ENCODE results near the gene ATG4D.
"Not testable (repeated sequence)": the region's sequence is repeated elsewhere in the genome, so short reads cannot be mapped to it uniquely, and the experiment has no call there.

ATG4D gene

DNA sequence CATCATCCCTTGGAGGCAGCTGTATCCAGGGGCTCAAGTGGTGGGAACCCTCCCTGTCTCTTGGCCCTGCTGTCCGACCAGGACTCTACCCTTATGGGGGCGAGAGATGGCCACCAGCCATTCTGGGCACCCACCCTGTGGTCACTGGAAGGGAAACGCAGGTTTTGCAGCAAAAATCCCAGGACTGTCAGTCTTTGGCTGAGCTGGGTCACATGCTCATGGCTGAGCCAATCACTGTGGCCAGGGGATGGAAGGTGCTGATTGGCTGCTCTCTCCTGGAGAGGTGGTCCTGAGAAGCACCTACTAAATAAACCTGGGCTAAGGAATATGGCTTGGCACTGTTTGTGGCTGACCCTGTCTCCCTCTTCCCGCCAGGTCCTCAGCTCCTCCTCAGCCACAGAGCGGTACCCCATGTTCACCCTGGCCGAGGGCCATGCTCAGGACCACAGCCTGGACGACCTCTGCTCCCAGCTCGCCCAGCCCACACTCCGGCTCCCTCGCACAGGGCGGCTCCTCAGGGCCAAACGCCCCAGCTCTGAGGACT lies 8.9 kb downstream of the ATG4D start:
- peak; percentile 60 for DNase-seq (ENCODE audit: low read depth)

DNA sequence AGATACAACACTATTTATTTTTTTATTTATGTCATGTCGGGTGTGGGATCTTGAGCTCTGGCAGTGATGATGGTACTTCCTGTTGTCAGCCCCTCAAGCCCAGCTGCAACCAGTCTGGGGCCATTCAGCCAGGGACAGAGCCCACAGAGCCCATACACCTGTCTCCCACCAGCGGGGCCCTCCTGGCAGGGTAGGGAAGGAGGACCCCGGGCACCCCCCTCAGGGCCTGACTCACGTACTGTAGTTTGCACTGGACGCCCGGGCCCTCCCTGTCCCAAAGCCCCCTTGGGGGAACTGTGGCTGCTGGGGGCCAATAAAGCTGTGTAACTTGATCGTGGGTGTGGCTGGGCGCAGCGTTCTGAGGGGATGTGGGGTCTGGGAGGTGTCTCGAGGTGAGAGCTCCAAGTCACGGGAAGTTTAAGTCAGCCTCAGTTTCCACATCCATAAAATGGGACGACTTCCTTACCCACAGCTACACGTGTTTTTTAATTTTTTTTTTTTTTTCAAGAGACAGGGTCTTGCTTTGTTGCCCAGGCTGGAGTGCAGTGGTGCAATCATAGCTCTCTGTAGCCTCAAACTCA lies 9.5 kb downstream of the ATG4D start:
- peak; percentile 25 for DNase-seq (ENCODE audit: low read depth)

DNA sequence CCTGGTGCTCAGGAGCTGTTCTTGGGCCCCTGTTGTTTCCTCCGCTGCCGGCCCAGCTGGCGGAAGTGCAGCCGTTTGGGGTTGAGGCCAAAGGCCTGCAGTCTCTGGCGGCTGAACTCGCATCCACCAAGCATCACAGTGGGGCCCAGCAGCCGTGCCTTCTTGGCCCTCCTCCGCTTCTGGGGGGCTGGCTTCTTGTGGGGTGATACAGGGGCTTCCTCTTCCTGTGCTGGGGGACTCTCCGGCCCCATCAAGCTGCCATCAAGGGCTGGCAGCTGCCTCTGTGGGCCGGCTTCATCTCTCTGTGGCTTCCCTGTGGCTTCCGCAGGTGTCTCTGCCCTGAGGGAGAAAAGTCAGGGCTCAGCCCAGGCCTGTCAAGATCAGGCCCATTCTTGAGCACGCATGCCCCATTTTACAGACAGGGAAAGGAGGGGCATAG lies 10.3 kb downstream of the ATG4D start:
- no peak for DNase-seq (ENCODE audit: low read depth)

DNA sequence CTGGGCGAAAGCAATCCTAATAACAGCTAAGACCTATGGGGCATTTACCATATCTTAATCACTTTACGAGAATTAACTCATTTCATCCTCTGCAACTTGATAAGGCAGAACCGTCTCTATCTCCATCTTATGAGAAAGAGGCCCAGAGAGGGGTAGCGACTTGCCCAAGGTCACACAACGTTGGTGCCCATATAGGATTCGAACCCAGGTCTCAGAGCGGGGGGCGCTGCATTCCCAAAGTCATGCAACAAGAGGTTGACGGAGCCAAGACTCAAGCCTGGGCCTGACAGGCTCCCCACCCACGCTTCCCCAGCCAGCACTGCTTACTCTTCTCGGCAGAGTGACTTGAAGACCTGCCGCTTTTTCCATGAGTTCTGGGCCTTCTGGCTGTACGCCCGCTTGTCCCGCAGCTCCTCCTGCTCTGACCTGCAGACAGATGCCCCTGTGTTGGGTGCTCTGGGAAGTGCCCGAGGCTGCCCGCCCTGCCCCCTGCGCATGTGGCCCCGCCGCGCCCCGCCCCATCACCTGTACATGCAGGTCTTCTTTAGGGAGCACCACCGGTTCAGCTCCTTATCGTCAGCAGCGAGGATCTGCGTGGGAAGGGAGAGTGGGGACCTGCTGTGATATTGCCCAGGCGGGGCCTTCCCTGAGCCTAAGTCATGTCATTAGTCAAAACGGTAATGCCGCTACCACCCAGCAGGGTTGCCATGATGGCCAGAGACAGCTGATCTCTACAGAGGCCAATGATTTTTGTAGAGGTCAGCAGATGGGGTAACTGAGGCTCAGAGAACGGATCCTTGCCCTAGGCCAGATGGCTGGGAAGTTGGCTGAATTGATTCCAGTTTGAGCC lies 11.3 kb downstream of the ATG4D start:
- DNase-seq (ENCODE audit: low read depth), result peak; percentile 43

DNA sequence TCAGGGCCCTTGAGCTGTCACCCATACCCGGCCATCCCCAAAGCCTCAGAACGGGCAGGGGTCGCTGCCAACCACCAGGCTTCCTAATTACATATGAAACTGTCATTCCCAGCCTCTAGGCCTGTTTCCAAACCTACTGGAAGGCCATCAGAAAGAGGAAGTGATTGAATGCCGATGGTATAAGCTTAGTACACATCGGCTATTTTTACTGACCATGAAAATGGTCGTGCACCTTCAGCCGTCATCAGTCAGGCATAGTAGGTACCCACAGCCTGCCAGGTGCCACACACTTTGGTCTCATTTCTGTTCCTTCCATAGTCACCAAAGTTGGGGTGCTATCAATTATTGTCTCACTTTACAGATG lies 11.9 kb downstream of the ATG4D start:
- DNase-seq (ENCODE audit: low read depth), result no peak

DNA sequence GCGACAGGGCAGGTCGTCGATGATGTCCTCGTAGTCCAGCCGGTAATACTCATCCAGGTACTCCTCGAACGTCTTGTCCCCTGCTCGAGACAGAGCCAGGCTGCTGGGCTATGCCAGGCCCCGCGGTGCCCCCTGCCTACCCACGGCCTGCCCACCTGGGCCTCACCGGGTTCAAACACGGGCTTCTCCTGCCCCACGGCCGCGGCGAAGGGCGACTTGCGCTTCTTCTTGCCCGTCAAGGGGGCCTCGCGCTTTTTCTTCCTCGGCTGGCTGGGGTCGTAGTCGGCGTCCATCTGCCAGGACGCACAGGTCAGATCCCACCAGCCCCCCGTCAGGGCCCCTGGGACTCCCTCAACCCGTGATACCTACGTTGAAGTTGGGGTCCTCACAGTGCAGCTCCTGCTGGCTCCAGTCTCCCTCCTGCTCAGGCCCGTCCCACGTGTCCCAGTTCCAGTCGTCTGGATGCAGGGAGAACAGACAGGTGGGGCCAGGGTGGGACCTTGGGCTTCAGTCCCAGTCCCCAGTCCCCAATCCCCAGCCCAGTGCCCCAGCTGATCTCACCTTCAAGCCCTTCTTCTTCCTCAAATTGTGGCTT lies 14.0 kb downstream of the ATG4D start:
- DNase-seq (ENCODE audit: low read depth), result no peak

DNA sequence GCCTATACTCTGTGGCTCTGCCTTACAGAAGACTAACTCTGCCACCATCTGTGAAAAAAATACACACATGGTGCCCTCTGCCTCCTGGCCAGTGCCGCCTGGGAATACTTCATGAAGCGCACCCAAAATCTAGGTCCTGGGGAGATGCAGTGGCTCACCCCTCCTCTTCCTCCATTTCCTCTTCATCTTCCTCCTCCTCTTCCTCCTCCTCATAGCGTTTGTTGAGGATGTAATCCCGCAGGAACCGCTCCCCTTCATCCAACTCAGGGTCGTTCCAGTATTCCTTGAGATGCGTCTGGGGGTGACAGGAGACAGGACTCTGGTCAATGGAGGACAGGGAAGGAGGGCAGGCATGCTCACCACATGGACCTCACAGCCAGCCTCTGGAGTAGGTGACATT lies 16.4 kb downstream of the ATG4D start:
- DNase-seq (ENCODE audit: low read depth), result no peak

DNA sequence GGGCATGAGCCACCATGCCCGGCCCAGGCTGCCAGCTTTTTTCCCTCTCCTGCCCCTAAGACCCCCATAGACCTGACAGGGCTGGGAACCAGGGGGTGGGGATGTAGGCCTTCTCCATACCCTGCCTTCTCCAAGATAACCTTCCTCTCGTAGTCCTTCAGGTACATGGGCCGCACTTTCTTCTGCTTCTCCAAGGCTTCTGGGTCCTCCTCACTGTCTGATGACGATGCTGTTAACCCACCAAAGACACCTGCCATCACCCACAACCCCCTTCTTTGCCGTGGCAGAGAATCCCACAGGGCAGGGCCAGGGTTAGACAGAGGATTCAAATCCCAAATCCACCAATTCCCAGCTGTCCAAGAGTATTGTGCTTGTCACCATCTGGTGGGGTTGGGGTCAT lies 18.9 kb downstream of the ATG4D start:
- DNase-seq (ENCODE audit: low read depth), result no peak

DNA sequence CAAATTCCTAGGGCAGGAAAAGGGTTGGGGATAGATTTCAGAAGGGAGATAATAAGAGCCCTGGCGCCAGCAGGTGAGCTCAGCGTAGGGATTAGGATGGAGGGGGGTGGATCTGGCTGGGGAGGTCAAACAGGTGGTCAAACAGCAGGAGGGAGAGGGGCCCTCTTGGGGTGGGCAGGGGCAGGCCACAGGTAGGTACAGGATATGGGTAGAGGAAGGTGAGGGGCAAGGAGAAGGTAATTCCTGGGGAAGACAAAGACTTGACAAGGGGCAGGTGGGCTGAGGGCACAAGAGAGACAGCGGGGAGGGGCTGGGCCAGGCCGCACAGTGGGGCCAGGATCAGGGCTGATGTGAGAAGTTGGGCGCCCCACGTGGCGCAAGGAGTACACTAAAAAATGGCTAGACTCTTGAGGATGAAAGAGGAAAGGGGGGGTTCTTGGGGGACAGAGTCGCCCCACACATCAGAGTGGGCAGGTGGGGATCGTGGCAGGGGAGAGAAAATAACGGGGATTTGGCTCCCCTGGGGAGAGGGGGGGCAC lies 21.4 kb downstream of the ATG4D start:
- DNase-seq (ENCODE audit: low read depth), result peak; percentile 70

DNA sequence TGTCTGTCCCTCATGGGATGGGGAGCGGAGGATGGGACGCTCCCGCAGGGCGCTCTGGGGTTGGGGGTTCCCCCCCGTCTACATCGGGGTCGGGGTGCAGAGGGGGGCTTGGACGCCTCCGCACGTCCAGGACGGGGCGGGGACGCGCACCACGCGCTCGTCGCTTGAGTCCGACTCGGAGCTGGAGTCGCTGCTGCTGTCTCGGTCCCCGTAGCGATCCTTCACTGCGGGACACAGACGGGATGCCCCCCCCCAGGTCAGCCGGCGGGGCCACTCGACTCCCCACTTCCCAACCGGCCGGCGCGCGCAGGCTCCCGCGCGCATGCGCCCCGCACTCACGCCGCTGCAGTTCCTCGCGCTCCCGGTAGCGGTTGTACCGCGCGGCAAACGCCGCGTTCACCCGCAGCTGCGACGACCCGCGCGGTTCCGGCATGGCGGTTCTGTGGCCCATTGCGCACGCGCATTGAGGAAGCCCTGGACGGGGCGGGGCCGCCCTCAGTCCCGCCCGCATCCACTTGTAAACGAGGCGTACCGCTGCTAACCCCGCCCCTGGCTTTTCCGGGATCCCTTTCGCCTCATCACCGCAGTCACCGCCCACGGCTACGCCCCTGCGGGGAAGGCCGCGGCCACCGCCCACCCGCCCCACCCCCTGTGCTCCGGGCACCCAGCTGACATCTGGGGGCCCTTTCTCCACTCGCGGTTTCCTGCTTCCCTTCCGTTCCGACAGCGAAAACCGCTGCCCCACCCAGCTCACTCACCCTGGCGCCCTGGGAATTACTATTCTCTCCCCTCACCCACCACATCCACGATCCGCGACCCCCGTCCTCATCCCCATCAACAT lies 22.1 kb downstream of the ATG4D start, which contains the start of gene KRI1:
Gene KRI1 (minus strand): TSS at position 444 of the 841 bp plus-strand sequence. CDS start 11 bp downstream, at position 433.
- DNase-seq (ENCODE audit: low read depth), result peak; percentile 98

DNA sequence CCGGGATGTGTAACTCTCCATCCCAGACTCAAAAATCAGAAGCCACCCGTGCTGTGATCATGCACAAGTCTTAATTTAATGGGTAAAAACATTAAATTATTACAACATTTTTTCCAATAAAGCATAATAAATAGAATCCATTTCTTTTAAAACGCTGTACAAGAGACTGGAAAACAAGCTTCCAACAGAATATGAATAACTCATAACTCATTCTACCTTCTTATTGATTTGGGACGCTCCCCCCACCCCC lies 22.6 kb downstream of the ATG4D start:
- DNase-seq (ENCODE audit: low read depth), result no peak

DNA sequence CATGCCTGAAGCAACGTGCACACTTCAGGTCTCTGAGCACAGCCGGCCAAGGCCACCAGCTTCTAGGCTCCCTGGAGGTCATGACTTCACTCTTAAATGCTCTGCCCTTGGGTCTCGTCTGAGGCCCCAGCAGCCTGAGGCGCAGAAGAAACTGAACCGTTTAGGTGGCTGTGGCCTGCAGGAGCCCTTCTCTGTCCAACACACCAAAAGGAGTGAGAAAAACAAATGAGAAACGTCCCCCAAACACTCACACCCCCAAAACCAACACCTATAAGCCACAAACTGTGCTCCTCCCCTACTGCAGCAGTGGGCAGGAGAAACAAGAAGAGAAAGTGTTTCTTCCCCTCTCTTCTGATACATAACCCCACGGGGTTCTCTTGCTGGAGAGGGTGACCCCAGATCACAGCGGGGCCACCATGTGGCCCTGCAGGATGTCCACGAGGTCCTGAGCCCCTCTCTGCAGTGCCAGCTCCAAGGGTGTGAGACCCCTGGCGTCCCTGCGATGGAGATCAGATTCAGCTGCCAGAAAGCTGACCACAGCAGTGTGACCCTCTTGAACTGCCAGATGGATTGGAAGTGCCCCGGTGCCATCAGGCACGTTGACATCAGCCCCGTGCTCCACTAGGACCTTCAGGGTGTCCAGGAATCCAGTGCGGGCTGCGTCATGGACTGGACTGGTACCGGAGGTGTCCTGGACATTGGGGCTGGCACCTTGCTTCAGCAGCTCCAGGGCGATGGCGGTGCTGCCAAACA lies 23.1 kb downstream of the ATG4D start:
- peak; percentile 26 for DNase-seq (ENCODE audit: low read depth)

DNA sequence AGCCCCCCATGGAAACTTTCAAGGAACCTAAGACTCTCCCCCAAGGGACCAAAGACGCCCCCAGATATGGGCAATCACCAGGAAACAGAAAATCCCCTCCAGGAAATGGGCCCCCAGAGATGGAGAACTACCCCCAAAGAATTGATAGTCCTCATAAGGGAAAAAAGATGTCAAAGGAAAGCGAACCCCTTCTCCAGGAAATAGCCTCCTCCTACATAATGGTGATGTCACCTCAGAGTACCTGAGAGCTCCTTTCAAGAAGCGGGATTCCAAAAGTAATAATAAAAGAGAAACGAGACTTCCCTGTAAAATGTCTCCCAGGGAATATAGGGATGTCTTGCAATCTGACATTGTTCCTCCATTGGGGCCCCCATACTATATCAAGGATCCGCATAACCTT lies 24.0 kb downstream of the ATG4D start:
- DNase-seq (ENCODE audit: low read depth), result no peak

DNA sequence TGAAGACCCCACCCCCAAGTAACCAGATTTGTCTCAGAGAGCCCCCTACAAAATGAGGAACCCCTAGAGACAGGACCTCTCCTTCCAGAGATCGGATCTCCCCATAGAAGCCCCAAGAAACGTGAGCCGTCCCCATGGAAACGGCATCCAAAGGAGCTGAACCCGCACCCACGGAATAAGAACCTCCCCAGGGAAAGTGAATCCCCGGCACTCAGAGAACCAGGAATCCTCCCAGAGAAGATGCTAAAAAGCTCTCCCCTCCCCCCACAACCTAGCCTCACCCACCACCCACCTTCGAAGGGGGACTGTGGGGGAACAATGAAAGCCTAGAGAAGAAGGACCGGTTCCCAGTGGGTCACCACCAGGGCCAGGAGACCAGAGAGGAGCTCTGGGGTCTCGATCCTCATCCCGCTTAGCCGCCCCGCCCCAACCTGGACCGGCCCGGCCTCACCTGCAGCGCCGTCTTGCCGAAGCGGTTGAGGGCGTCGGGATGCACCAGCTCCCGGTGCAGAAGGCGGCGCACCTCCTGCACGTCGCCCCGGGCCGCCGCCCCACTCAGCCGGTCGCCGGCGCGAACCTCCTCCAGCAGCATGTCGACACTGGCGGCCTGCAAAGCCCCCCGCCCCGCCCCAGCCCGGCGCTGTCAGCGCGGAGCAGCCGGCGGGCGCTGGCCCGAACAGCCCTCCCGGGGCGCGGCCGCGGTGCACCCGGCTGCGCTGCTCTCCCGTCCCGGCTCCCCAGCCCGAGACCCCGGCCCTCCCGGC lies 24.5 kb downstream of the ATG4D start:
- peak; percentile 37 for DNase-seq (ENCODE audit: low read depth)

DNA sequence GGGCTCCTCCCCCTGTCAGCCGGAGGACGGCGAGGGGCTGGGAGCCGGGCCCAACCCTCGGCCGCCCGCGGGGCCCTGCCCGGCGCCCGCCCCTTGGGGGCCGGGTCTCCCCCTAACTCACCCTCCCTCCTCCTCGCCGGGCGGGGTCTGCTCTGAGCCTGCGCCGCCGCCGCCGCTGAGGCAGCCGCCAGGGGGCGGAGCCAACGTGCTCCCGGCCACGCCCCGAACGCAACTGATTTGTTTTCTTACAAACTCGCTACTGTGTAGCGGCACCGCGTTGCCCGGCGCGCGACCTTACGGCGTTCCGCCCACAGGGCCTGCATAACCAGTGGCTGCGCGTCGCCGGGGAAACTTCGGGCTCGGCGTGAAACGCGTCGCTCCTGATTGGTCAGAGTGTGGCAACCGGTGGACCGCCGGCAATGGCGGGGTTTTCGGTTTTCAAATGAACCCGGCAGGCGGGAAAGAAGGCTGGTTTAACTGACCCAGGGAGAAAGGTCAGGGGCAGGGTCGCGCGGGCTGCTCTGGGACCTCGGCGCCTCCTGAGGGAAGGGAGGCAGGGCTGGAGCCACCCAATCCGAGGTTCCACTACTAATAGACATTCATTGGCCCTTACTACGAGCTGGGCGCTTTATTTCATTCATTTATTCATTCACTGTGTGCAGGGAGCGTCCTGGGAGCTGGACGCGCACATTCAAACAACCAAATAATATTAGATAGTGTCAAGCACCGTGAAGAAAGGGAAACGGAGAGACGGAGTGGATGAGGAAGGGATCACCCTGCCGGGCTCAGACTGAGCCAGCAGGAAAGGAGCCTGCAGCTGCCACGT lies 25.3 kb downstream of the ATG4D start, which contains the start of gene CDKN2D:
Gene CDKN2D (minus strand): TSS at position 154 of the 826 bp plus-strand sequence. CDS start 326 bp downstream, outside the sequence.
- peak; percentile 99 for DNase-seq (ENCODE audit: low read depth)

DNA sequence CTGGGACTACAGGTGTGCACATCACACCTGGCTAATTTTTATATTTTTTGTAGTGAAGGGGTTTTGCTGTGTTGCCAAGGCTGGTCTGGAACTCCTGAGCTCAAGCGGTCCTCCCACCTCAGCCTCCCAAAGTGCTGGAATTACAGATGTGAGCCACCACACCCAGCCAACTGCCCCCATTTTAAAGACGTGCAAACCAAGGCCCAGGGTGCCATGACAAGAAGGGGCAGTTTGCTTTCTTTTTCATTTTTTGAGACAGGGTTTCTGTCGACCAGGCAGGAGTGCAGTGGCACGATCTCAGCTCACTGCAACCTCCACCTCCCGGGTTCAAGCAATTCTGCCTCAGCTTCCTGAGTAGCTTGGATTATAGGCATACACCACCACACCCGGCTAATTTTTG lies 30.1 kb downstream of the ATG4D start:
- not testable (repeated sequence) for DNase-seq (ENCODE audit: low read depth)

DNA sequence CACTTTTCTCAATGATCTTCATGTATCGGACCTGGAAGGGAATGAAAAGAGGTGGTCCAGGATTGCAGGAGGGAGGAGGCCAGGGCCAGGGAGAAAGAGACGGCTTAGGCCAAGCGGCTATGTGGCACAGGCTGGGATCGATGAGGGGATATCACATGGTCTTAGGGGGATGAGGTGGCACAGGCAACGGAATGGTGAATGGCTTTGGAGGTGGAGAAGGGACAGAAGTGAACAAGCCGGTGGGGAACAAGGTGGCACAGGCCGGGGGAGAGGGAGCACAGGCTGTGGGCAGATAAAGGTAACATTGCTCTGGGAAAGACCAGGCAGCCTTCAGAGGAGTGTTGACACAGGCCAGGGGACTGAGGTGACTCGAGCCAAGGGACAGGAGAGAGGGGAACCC lies 30.8 kb downstream of the ATG4D start:
- DNase-seq (ENCODE audit: low read depth), result no peak

DNA sequence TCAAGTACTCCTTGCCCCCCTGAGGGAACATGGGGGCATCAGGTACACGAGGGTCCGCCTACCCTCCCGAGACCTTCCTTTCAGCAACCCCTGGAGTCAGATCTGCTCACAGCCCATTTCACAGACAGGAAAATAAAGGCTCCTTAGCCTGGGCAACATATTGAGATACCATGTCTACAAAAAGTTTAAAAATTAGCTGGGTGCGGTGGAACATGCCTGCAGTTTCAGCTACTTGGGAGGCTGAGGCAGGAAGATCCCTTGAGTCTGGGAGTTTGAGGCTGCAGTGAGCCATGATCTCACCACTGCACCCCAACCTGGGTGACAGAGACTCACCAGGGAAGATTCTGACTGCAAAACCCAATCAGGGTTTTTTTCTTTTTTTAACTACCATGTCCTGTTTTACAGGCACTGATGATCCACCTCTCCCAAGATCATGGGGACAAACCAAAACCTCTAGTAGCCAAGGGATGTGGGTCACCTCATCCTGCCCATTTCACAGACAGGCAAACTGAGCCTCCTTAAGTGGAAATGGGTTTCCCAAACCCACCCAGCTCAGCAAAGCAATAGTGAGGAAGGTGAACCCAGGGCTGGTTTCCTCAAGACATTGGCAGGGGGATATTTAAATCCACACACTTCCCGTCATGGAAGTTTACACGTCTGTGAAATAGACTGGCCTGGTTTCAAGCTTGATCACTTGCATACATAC lies 31.5 kb downstream of the ATG4D start:
- no peak for DNase-seq (ENCODE audit: low read depth)

DNA sequence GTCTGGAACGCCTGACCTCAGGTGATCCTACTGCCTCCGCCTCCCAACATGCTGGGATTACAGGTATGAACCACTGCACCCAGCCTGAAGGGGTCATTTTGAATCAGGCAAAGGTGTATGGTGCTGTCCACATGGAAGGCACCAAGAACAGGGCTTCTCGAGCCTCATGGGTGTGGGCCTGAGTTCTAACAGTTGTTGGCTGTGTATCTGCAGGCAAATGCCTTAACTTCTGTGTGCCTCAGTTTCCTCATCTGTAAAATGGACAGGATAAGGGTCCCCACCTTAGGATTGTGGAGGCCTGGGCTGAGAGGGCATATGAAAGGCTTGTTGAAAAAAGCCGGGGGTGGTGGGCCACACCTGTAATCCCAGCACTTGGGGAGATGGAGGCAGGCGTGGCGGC lies 34.2 kb downstream of the ATG4D start:
- DNase-seq (ENCODE audit: low read depth), result no peak

Measured in ELR (cell line).